GM12878 (cell line): ENCODE measurements around the gene CXXC5. TPM values are rescaled to one million over a fixed set of nuclear protein-coding genes. Genes with fewer than 3 reads are reported as not detected.

ENCODE experiments used
- BRCA1 ChIP-seq: IDR thresholded peaks from 2 replicates; pipeline ENCODE4 v1.6.1; 2011; ENCODE audit warnings: low read depth, low read length, improper control_type of control experiment
- E2F8 ChIP-seq: fragments of 450-650 bp; IDR thresholded peaks from 2 replicates; pipeline ENCODE4 v1.6.1; 2018; ENCODE audit warnings: mild to moderate bottlenecking, low read depth, moderate library complexity; ENCODE audit not compliant: partially characterized antibody
- FOS ChIP-seq: IDR thresholded peaks from 3 replicates; pipeline ENCODE4 v1.6.1; 2011; ENCODE audit warnings: borderline replicate concordance; ENCODE audit not compliant: insufficient read length; ENCODE audit errors: extremely low read depth
- IKZF2 ChIP-seq, 2 experiments: fragments of 450-650 bp; IDR thresholded peaks; 2 replicates each; pipeline ENCODE4 v1.6.1; 2017; ENCODE audit warnings: mild to moderate bottlenecking in 2 of 2, moderate library complexity in 2 of 2
- KDM1A ChIP-seq: fragments of 200-600 bp; sonication (generic); IDR thresholded peaks from 2 replicates; pipeline ENCODE4 v1.6.1; 2016; ENCODE audit warnings: borderline replicate concordance
- NR2C2 ChIP-seq: IDR thresholded peaks from 2 replicates; pipeline ENCODE4 v1.6.1; 2011; ENCODE audit warnings: borderline replicate concordance, low read depth; ENCODE audit not compliant: control insufficient read depth, insufficient read length
- POLR2A ChIP-seq: IDR thresholded peaks from 2 replicates; pipeline ENCODE4 v1.6.1; 2011; ENCODE audit warnings: low read depth, mild to moderate bottlenecking, low read length
- RAD21 ChIP-seq: IDR thresholded peaks from 2 replicates; pipeline ENCODE4 v1.6.1; 2011; ENCODE audit warnings: mild to moderate bottlenecking, low read depth, low read length, moderate library complexity; ENCODE audit not compliant: insufficient read depth
- TARDBP ChIP-seq: IDR thresholded peaks from 2 replicates; pipeline ENCODE4 v1.6.1; 2016; ENCODE audit warnings: borderline replicate concordance
- ZSCAN29 ChIP-seq: fragments of 450-650 bp; IDR thresholded peaks from 2 replicates; pipeline ENCODE4 v1.6.1; 2017; ENCODE audit warnings: mild to moderate bottlenecking, moderate library complexity
- polyA plus RNA-seq, 11 experiments: library from polyadenylated mRNA; depleted of rRNA in 4 of 11; unstranded in 6 of 11; stranded (reverse) in 5 of 11; fragments of >200 nt; fragmentation: Nextera tagmentation in 4 of 11; fragmentation: Illumina TruSeq in 1 of 11; extraction: Ambion mirVana in 4 of 11; extraction: Trizol in 1 of 11; gene quantifications; 1 replicate in 1 of 11; 2 replicates in 10 of 11; pipeline versions ENCODE4 v1.2.1 to v1.2.3, GENCODE V29; 2011 to 2016; ENCODE audit warnings: inconsistent platforms in 2 of 11, missing spikeins in 2 of 11, low read depth in 1 of 11
- total RNA-seq, 4 experiments: library from RNA; depleted of rRNA in 3 of 4; stranded (reverse); fragments of >200 nt in 3 of 4; fragmentation: Illumina TruSeq in 1 of 4; extraction: Trizol in 1 of 4; gene quantifications; 2 replicates each; pipeline versions ENCODE4 v1.2.1 to v1.2.3, GENCODE V29; 2013 to 2021
- TF ChIP-seq, protein P1 (sequence below): fragments of 450-650 bp; IDR thresholded peaks from 2 replicates; pipeline ENCODE4 v1.6.1; 2016; ENCODE audit warnings: mild to moderate bottlenecking
- TF ChIP-seq, protein P2 (sequence below): fragments of 450-650 bp; IDR thresholded peaks from 2 replicates; pipeline ENCODE4 v1.6.1; 2014; ENCODE audit warnings: mild to moderate bottlenecking
- TF ChIP-seq, protein P3 (sequence below): IDR thresholded peaks from 2 replicates; pipeline ENCODE4 v1.6.1; 2012; ENCODE audit warnings: improper control_type of control experiment, low read depth, low read length; ENCODE audit not compliant: insufficient replicate concordance
- TF ChIP-seq, protein P4 (sequence below): fragments of 450-650 bp; IDR thresholded peaks from 2 replicates; pipeline ENCODE4 v1.6.1; 2017; ENCODE audit warnings: mild to moderate bottlenecking, low read depth, inconsistent platforms; ENCODE audit not compliant: poor library complexity, severe bottlenecking
- TF ChIP-seq, protein P5 (sequence below): fragments of 450-650 bp; IDR thresholded peaks from 2 replicates; pipeline ENCODE4 v1.6.1; 2017; ENCODE audit warnings: low read depth, mild to moderate bottlenecking, moderate library complexity

Gene CXXC5
- total and polyA plus RNA-seq, 10 of the 15 experiments (the other 5 are each of a cell fraction or from before 2014, with no cell fraction given): 1.8 to 90.8 (median 40.7) TPM

- TF ChIP-seq KDM1A: no peak
- TF ChIP-seq RAD21: no peak
- peak; percentile 46 for TF ChIP-seq POLR2A
- peak in 1 of 2 experiments; percentile 17; a peak in 2 of 4 replicates for TF ChIP-seq IKZF2 (IDR thresholded peaks at IDR 0.05)
- no peak for TF ChIP-seq TARDBP
- TF ChIP-seq, protein P1, sequence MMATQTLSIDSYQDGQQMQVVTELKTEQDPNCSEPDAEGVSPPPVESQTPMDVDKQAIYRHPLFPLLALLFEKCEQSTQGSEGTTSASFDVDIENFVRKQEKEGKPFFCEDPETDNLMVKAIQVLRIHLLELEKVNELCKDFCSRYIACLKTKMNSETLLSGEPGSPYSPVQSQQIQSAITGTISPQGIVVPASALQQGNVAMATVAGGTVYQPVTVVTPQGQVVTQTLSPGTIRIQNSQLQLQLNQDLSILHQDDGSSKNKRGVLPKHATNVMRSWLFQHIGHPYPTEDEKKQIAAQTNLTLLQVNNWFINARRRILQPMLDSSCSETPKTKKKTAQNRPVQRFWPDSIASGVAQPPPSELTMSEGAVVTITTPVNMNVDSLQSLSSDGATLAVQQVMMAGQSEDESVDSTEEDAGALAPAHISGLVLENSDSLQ: no peak
- TF ChIP-seq, protein P2, sequence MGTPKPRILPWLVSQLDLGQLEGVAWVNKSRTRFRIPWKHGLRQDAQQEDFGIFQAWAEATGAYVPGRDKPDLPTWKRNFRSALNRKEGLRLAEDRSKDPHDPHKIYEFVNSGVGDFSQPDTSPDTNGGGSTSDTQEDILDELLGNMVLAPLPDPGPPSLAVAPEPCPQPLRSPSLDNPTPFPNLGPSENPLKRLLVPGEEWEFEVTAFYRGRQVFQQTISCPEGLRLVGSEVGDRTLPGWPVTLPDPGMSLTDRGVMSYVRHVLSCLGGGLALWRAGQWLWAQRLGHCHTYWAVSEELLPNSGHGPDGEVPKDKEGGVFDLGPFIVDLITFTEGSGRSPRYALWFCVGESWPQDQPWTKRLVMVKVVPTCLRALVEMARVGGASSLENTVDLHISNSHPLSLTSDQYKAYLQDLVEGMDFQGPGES: no peak
- TF ChIP-seq, protein P3, sequence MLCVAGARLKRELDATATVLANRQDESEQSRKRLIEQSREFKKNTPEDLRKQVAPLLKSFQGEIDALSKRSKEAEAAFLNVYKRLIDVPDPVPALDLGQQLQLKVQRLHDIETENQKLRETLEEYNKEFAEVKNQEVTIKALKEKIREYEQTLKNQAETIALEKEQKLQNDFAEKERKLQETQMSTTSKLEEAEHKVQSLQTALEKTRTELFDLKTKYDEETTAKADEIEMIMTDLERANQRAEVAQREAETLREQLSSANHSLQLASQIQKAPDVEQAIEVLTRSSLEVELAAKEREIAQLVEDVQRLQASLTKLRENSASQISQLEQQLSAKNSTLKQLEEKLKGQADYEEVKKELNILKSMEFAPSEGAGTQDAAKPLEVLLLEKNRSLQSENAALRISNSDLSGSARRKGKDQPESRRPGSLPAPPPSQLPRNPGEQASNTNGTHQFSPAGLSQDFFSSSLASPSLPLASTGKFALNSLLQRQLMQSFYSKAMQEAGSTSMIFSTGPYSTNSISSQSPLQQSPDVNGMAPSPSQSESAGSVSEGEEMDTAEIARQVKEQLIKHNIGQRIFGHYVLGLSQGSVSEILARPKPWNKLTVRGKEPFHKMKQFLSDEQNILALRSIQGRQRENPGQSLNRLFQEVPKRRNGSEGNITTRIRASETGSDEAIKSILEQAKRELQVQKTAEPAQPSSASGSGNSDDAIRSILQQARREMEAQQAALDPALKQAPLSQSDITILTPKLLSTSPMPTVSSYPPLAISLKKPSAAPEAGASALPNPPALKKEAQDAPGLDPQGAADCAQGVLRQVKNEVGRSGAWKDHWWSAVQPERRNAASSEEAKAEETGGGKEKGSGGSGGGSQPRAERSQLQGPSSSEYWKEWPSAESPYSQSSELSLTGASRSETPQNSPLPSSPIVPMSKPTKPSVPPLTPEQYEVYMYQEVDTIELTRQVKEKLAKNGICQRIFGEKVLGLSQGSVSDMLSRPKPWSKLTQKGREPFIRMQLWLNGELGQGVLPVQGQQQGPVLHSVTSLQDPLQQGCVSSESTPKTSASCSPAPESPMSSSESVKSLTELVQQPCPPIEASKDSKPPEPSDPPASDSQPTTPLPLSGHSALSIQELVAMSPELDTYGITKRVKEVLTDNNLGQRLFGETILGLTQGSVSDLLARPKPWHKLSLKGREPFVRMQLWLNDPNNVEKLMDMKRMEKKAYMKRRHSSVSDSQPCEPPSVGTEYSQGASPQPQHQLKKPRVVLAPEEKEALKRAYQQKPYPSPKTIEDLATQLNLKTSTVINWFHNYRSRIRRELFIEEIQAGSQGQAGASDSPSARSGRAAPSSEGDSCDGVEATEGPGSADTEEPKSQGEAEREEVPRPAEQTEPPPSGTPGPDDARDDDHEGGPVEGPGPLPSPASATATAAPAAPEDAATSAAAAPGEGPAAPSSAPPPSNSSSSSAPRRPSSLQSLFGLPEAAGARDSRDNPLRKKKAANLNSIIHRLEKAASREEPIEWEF: no peak
- TF ChIP-seq, protein P4, sequence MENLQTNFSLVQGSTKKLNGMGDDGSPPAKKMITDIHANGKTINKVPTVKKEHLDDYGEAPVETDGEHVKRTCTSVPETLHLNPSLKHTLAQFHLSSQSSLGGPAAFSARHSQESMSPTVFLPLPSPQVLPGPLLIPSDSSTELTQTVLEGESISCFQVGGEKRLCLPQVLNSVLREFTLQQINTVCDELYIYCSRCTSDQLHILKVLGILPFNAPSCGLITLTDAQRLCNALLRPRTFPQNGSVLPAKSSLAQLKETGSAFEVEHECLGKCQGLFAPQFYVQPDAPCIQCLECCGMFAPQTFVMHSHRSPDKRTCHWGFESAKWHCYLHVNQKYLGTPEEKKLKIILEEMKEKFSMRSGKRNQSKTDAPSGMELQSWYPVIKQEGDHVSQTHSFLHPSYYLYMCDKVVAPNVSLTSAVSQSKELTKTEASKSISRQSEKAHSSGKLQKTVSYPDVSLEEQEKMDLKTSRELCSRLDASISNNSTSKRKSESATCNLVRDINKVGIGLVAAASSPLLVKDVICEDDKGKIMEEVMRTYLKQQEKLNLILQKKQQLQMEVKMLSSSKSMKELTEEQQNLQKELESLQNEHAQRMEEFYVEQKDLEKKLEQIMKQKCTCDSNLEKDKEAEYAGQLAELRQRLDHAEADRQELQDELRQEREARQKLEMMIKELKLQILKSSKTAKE: no peak
- TF ChIP-seq, protein P5, sequence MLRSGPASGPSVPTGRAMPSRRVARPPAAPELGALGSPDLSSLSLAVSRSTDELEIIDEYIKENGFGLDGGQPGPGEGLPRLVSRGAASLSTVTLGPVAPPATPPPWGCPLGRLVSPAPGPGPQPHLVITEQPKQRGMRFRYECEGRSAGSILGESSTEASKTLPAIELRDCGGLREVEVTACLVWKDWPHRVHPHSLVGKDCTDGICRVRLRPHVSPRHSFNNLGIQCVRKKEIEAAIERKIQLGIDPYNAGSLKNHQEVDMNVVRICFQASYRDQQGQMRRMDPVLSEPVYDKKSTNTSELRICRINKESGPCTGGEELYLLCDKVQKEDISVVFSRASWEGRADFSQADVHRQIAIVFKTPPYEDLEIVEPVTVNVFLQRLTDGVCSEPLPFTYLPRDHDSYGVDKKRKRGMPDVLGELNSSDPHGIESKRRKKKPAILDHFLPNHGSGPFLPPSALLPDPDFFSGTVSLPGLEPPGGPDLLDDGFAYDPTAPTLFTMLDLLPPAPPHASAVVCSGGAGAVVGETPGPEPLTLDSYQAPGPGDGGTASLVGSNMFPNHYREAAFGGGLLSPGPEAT: no peak
- no peak for TF ChIP-seq NR2C2
- TF ChIP-seq BRCA1: no peak
- no peak for TF ChIP-seq ZSCAN29
- no peak for TF ChIP-seq E2F8
- no peak for TF ChIP-seq FOS
Measured at GRCh38 chr5:139658928-139659667, 10.9 kb downstream of the CXXC5 start (continued).
